Psoas muscle (tissue), 8 donors: ENCODE results near the gene HNRNPC. TPM values are rescaled to one million over a fixed set of nuclear protein-coding genes. Genes with fewer than 3 reads are reported as not detected.
"Not testable (repeated sequence)": the region's sequence is repeated elsewhere in the genome, so short reads cannot be mapped to it uniquely, and the experiment has no call there.

Experiments used
- ATAC-seq, 4 donors: fragments of 200-7000 bp; cut with Tn5 transposase; one replicate each; pipeline ENCODE4 v1.9.1; 2020; ENCODE audit warnings: moderate library complexity in 3 of 4, mild to moderate bottlenecking in 2 of 4
- DNase-seq, 2 donors: peaks; one replicate each; pipeline ENCODE4 v3.0.0-alpha.2; 2020
- H3K27ac ChIP-seq: fragments of 200-600 bp; one replicate; pipeline ENCODE4 v1.8.0; 2022
- H3K27me3 ChIP-seq, 3 donors: fragments of 200-600 bp in 1 of 3; one replicate each; pipeline versions ENCODE4 v1.6.1 to v1.8.0; 2013 to 2022; ENCODE audit warnings: low read length in 2 of 3, mild to moderate bottlenecking in 2 of 3, moderate library complexity in 1 of 3; ENCODE audit not compliant: insufficient read depth in 3 of 3
- H3K36me3 ChIP-seq, 2 donors: fragments of 200-600 bp in 1 of 2; one replicate each; pipeline versions ENCODE4 v1.6.1 to v1.8.0; 2013 to 2022; ENCODE audit warnings: low read depth in 1 of 2, mild to moderate bottlenecking in 1 of 2, moderate library complexity in 1 of 2; ENCODE audit not compliant: insufficient read depth in 1 of 2
- H3K4me1 ChIP-seq: fragments of 200-600 bp; one replicate; pipeline ENCODE4 v1.8.0; 2022
- H3K4me3 ChIP-seq: fragments of 200-600 bp; one replicate; pipeline ENCODE4 v1.8.0; 2022; ENCODE audit warnings: mild to moderate bottlenecking
- H3K9me3 ChIP-seq: fragments of 200-600 bp; one replicate; pipeline ENCODE4 v1.8.0; 2022
- CTCF ChIP-seq: fragments of 200-600 bp; IDR thresholded peaks from one replicate; pipeline ENCODE4 v1.8.0; 2022; ENCODE audit warnings: antibody characterized with exemption
- WGBS, 3 donors: extraction: QIAGEN DNeasy Blood & Tissue Kit; methylation state at CpG; one replicate each; pipeline versions ENCODE4 v1.1.6 to v1.1.7; 2013; 5-methylcytosine and 5-hydroxymethylcytosine counted together
- intact Hi-C, 2 donors: fragments of 100-400 bp; cut with DNase I; formaldehyde crosslinking; loops; one replicate each; pipeline versions ENCODE4 v1.11.0 to v1.14.2; 2022
- polyA plus RNA-seq, 3 donors: library from polyadenylated mRNA; stranded (reverse); fragments of 200-250 nt; gene quantifications; one replicate each; pipeline ENCODE4 v1.2.3, GENCODE V29; 2013
- total RNA-seq, 4 donors: library from RNA; stranded (reverse); fragmentation: NEBNext Ultra II Directional in 2 of 4; extraction: Animal tissue kit (Norgen Biotek cat#: 25700) in 2 of 4; gene quantifications; one replicate each; pipeline versions ENCODE4 v1.2.1 to v1.2.4, GENCODE V29; 2021 to 2023
- donor health status: healthy with polysubstance abuse.
- donor health status: DM: no; HTN: no; CAD: no; lungs with moderate emphysema.
- donor health status: Bipolar disorder and iron deficiency.
- donor health status: healthy.
- donor health status: DM: yes; HTN: yes; CAD: no.
- donor health status: DM: no; HTN: no; CAD: no.
- donor health status: DM: no; HTN: no; CAD: no.
- donor health status: DM: yes; HTN: yes; CAD: no.

Gene HNRNPC
- total and polyA plus RNA-seq, 7 donors: 215 to 310 (median 250) TPM

- WGBS, 3 donors: 93 to 100% (median 98%) methylated on average over 1 to 3 of the region's 3 CpGs
- Histone ChIP-seq H3K4me3 (no peak overlapping the region), H3K27ac (no peak overlapping the region), H3K9me3 (no peaks in the 10 kb centered on the region), H3K4me1 (no peaks in the 10 kb centered on the region), H3K27me3 (peaks cover 0 to 16% (median 3%) of the 10 kb centered on the region in 3 donors), H3K36me3 (no peaks in the 10 kb centered on the region)
- no peak for TF ChIP-seq CTCF
- intact Hi-C loops: no loop called here
- DNase-seq (no peak), ATAC-seq (no peak)
Observed at GRCh38 chr14:21309956-21310355, 40.7 kb upstream of the HNRNPC start.

GRCh38 chr14:21309238-21309636, 40.0 kb upstream of the HNRNPC start:
- intact Hi-C loops: no loop called here
- H3K36me3 ChIP-seq: no peaks in the 10 kb centered on the region
- H3K9me3 ChIP-seq: no peaks in the 10 kb centered on the region
- no peak overlapping the region for H3K27ac ChIP-seq
- ATAC-seq (peak in 1 of 4 donors; percentile 17), DNase-seq (no peak)
- H3K4me1 ChIP-seq: no peaks in the 10 kb centered on the region
- no peak for TF ChIP-seq CTCF
- peak overlapping the region; percentile 53 for H3K4me3 ChIP-seq
- peaks cover 0 to 16% (median 3%) of the 10 kb centered on the region in 3 donors for H3K27me3 ChIP-seq
- 74 to 76% (median 75%) methylated on average over 8 of the region's 8 CpGs for WGBS, 3 donors

GRCh38 chr14:21308479-21309237, 39.4 kb upstream of the HNRNPC start:
- TF ChIP-seq CTCF: no peak
- Histone ChIP-seq H3K4me1 (no peaks in the 10 kb centered on the region), H3K9me3 (no peaks in the 10 kb centered on the region), H3K4me3 (peak overlapping the region; percentile 53), H3K27ac (peak overlapping the region; percentile 52), H3K36me3 (no peaks in the 10 kb centered on the region), H3K27me3 (peaks cover 0 to 18% (median 3%) of the 10 kb centered on the region in 3 donors)
- ATAC-seq (peak; percentile 77 to 88 (median 84)), DNase-seq (peak; percentile 37 to 58)
- WGBS, 3 donors: 3 to 9% (median 6%) methylated on average over 16 of the region's 16 CpGs
- intact Hi-C loops: no loop called here

GRCh38 chr14:21308132-21308478, 38.9 kb upstream of the HNRNPC start:
- H3K27me3 ChIP-seq: peaks cover 0 to 19% (median 3%) of the 10 kb centered on the region in 3 donors
- intact Hi-C loops: no loop called here
- H3K27ac ChIP-seq: no peak overlapping the region
- TF ChIP-seq CTCF: no peak
- H3K9me3 ChIP-seq: no peaks in the 10 kb centered on the region
- H3K4me3 ChIP-seq: peak overlapping the region; percentile 53
- DNase-seq: no peak
- no peaks in the 10 kb centered on the region for H3K4me1 ChIP-seq
- peak; percentile 46 to 84 (median 70) for ATAC-seq
- H3K36me3 ChIP-seq: no peaks in the 10 kb centered on the region

GRCh38 chr14:21307637-21308036, 38.4 kb upstream of the HNRNPC start:
- intact Hi-C loops: no loop called here
- Histone ChIP-seq H3K4me1 (no peaks in the 10 kb centered on the region), H3K27ac (no peak overlapping the region), H3K4me3 (no peak overlapping the region), H3K9me3 (no peaks in the 10 kb centered on the region), H3K27me3 (peaks cover 0 to 23% (median 3%) of the 10 kb centered on the region in 3 donors), H3K36me3 (no peaks in the 10 kb centered on the region)
- ATAC-seq (no peak), DNase-seq (no peak)
- no peak for TF ChIP-seq CTCF
- WGBS, 3 donors: 78 to 89% (median 88%) methylated on average over 3 of the region's 3 CpGs

GRCh38 chr14:21302836-21303140, 33.5 kb upstream of the HNRNPC start:
- H3K36me3 ChIP-seq, intact Hi-C loops, H3K9me3 ChIP-seq, DNase-seq, H3K4me3 ChIP-seq, H3K27ac ChIP-seq, H3K4me1 ChIP-seq, ATAC-seq: not testable (repeated sequence)
- H3K27me3 ChIP-seq: peaks cover 0 to 36% (median 2%) of the 10 kb centered on the region in 3 donors
- 86% methylated on average over 2 of the region's 2 CpGs for WGBS, 3 donors
